Skeletal muscle tissue (tissue), 4 donors: ENCODE data around the gene GID4. TPM values are rescaled to one million over a fixed set of nuclear protein-coding genes. Genes with fewer than 3 reads are reported as not detected.

ENCODE experiments used
- H3K27ac ChIP-seq: one replicate; pipeline ENCODE4 v1.7.0; 2013; ENCODE audit warnings: mild to moderate bottlenecking, low read depth, low read length, inconsistent platforms
- H3K27me3 ChIP-seq, 3 donors: one replicate each; pipeline ENCODE4 v1.7.0; 2013; ENCODE audit warnings: low read length in 3 of 3; ENCODE audit not compliant: control insufficient read depth in 3 of 3, insufficient read depth in 3 of 3
- H3K36me3 ChIP-seq, 3 donors: one replicate each; pipeline ENCODE4 v1.7.0; 2013; ENCODE audit warnings: low read length in 3 of 3; ENCODE audit not compliant: control insufficient read depth in 3 of 3, insufficient read depth in 3 of 3
- H3K4me1 ChIP-seq, 3 donors: one replicate each; pipeline ENCODE4 v1.7.0; 2013; ENCODE audit warnings: low read length in 3 of 3, mild to moderate bottlenecking in 3 of 3; ENCODE audit not compliant: control insufficient read depth in 3 of 3, insufficient read depth in 3 of 3
- H3K4me3 ChIP-seq, 3 donors: one replicate each; pipeline ENCODE4 v1.7.0; 2013; ENCODE audit warnings: low read length in 3 of 3
- H3K9ac ChIP-seq, 3 donors: one replicate each; pipeline ENCODE4 v1.7.0; 2013; ENCODE audit warnings: low read length in 3 of 3, mild to moderate bottlenecking in 3 of 3, moderate library complexity in 2 of 3, low read depth in 1 of 3
- H3K9me3 ChIP-seq, 3 donors: one replicate each; pipeline ENCODE4 v1.7.0; 2013; ENCODE audit warnings: low read length in 3 of 3; ENCODE audit not compliant: control insufficient read depth in 3 of 3
- total RNA-seq: library from RNA; depleted of rRNA; stranded (reverse); fragments of >200 nt; gene quantifications from one replicate; pipeline ENCODE4 v1.2.3, GENCODE V29; 2014
- donor health status: Osteomylitis.

Gene GID4
- total RNA-seq, 1 donor from 2014 or later, result 5.2 TPM

DNA sequence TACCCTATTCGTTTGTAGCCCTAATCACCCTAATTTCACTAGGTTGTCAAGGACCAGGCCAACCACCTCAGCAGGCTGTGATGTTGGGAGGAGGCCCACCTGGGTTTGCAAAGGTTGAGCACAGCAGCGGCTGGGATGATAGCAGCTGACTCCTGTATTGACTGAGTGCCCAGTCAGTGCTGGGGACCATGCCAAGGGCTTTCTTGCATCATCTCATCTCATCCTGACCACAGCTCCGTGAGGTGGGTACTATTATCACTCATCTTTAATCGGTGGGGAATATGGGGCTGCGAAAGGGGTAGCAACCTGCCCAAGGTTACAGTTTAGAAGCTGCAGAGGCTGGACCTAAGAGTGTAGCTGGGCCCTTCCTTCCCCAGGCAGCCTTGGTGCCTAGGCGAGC lies 11.9 kb upstream of the GID4 start:
- peaks cover 2 to 15% (median 4%) of the 10 kb centered on the region in 3 donors for H3K36me3 ChIP-seq
- H3K27ac ChIP-seq, result peak overlapping the region; percentile 34
- no peaks in the 10 kb centered on the region for H3K9me3 ChIP-seq
- peak overlapping the region in 1 of 3 donors; percentile 40 for H3K9ac ChIP-seq
- H3K27me3 ChIP-seq, result no peaks in the 10 kb centered on the region
- H3K4me1 ChIP-seq, result peaks cover 25 to 42% (median 26%) of the 10 kb centered on the region in 3 donors
- H3K4me3 ChIP-seq, result no peak overlapping the region

DNA sequence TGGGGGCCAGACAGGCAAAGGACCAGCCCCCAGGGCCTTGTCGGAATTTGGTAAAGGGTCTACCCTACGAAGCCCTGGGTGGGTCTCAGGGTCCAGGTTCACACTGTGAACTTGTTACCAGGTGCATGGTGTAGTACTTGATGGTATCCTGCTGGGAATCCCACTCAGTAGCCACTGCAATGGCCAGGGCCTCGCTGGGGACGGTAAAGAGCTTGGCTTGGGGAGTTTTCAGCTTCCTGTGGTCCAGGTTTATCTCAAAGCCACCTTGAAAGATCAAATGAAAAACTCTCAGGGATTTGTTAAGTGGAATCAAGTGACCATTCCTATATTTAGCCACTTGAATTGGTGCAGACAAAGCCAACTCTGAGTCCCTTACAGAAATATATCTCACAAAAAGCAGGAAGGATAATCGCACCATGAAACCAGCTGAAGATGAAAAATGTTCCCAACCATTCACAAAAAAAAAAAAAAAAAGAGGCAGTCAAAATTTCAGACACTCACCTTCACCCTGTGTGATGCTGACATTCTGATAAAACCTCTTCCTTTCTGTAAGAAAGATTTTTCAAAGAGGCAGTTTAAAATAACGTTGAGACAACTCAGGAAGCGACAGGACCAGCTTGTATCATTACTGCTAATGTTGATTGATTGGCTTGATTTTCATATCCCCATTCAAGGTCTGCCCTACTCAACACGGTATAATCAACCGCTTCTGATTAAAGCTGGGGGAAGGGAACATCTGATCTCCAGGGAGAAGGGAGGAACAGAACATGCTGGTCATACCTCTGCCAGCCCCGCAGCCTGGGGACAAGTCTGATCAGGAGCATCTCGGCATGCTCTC lies 10.9 kb upstream of the GID4 start:
- peaks cover 31 to 52% (median 34%) of the 10 kb centered on the region in 3 donors for H3K4me1 ChIP-seq
- peak overlapping the region; percentile 34 for H3K27ac ChIP-seq

DNA sequence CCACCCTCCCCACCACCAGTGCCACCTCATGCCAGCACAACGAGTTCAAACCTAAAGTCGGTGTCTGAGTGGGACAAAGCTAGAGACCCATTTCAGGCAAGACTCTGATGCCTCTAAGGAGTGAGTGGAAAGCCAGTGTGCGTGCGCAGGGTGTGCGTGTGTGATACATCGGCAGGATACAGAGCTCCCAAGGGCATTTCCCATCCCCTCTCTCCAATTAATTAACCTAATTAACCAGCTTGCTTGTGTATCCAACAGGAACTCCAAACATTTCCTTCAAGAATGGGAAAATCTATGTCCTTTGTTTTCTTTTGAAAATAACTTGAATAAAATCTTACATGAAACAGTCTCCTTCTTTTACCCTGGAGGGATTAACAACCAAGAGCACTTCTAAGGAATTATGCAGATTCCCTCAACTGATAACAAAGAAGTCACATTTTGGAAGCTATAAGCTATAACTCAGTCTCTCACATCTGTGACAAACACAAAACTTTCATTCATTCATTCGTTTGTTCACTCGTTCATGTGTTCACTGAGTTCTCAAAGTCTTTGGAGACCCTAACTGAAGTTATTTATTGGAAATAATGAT lies 10.2 kb upstream of the GID4 start:
- peaks cover 2 to 11% (median 4%) of the 10 kb centered on the region in 3 donors for H3K36me3 ChIP-seq
- H3K27ac ChIP-seq, result peak overlapping the region; percentile 34
- no peaks in the 10 kb centered on the region for H3K27me3 ChIP-seq
- H3K4me3 ChIP-seq, result peak overlapping the region in 1 of 3 donors; percentile 23
- H3K9ac ChIP-seq, result peak overlapping the region in 1 of 3 donors; percentile 57
- H3K4me1 ChIP-seq, result peaks cover 33 to 52% (median 34%) of the 10 kb centered on the region in 3 donors
- no peaks in the 10 kb centered on the region for H3K9me3 ChIP-seq

More for the DNA sequence above, 10.9 kb upstream of the GID4 start:
- Histone ChIP-seq H3K9me3 (no peaks in the 10 kb centered on the region), H3K9ac (peak overlapping the region in 2 of 3 donors; percentile 29 to 57), H3K4me3 (peak overlapping the region in 1 of 3 donors; percentile 41), H3K36me3 (peaks cover 2 to 15% (median 4%) of the 10 kb centered on the region in 3 donors), H3K27me3 (no peaks in the 10 kb centered on the region)

DNA sequence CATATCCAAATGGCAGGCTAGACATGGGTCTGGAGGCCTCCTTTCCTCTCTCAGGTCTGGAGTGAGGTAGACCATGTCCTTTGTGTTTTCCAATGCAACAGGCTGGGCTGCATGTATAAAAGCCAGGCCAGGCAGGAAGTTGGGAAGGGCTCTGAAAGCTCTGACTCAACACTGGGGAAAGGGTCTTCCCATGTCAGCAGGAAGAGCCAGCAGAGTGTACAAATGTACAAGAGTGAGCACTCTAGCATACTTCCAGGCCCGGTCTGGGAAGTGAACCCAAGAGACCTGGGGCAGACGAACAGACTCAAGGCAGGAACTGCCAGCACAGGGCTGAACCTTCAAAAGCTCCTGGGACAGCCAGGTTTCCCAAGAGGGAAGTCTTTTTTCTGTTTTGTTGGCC lies 7.3 kb upstream of the GID4 start:
- Histone ChIP-seq H3K9me3 (no peaks in the 10 kb centered on the region), H3K4me3 (no peak overlapping the region), H3K36me3 (no peaks in the 10 kb centered on the region), H3K9ac (peak overlapping the region in 1 of 3 donors; percentile 40), H3K4me1 (peaks cover 28 to 39% (median 30%) of the 10 kb centered on the region in 3 donors), H3K27ac (peak overlapping the region; percentile 37), H3K27me3 (no peaks in the 10 kb centered on the region)

DNA sequence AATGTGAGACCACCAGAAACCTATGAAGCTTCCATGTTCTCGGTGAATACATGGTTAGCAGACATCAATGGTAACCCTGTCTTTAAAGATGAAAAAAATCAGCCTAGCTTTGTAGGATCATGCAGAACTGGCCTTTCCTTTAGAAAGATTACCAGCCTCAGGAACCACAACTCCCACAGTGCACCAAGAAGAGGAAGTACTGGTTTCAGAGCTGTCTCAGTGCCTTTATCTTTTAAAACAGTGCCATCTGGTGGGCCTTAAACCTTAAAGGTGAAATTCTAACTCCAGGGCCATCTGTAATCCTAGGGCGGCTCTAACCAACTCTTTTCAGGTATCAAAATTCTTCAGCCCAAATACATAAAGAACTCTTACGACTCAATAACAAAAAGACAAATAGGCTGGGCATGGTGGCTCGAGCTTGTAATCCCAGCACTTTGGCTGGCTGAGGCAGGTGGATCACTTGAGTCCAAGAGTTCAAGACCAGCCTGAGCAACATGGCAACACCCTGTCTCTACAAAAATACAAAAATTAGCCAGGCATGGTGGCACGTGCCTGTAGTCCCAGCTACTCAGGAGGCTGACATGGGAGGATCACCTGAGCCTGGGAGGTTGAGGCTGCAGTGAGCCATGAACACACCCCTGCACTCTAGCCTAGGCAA lies 5.6 kb upstream of the GID4 start:
- Histone ChIP-seq H3K27me3 (no peaks in the 10 kb centered on the region), H3K4me3 (no peak overlapping the region), H3K9me3 (no peaks in the 10 kb centered on the region), H3K4me1 (peaks cover 24 to 34% (median 28%) of the 10 kb centered on the region in 3 donors), H3K9ac (peak overlapping the region in 1 of 3 donors; percentile 9), H3K27ac (no peak overlapping the region), H3K36me3 (no peaks in the 10 kb centered on the region)

DNA sequence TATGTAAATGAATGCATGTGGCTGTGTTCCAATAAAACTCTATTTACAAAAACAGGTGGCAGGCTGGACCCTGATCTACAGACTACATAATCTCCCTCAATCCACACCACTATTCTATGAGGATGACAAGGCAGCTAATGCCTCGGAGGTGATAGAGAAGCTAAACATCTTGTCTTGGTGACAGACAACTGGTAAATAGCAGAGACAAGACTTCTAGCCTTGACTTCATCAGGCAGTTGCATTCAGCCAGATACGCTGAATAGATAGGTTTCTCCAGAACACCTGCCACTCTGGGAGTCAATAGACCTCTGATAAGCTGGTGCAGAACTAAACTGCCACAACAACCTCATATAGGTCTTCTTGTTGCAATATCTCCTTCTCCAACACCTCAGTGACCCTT lies 3.5 kb upstream of the GID4 start:
- no peaks in the 10 kb centered on the region for H3K36me3 ChIP-seq
- H3K4me3 ChIP-seq, result no peak overlapping the region
- H3K9me3 ChIP-seq, result no peaks in the 10 kb centered on the region
- H3K4me1 ChIP-seq, result peaks cover 27 to 39% (median 33%) of the 10 kb centered on the region in 3 donors
- H3K9ac ChIP-seq, result no peak overlapping the region
- H3K27ac ChIP-seq, result no peak overlapping the region
- no peaks in the 10 kb centered on the region for H3K27me3 ChIP-seq

DNA sequence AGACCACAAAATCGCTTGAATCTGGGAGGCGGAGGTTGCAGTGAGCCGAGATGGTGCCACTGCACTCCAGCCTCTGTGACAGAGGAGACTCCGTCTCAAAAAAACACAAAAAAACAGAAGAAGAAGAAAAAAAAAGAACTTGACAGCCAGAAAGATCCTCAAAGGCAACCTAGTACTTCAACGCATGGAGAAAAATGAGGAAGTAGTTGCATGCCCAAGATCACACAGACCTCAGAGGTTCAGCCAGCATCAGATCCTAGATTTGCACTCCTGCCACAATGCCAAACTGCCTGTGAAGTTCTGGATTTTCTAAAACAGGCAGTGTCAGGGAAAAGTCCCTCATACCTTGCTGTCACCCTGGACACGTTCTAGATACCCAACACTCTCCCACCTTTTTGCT lies 1.7 kb upstream of the GID4 start:
- Histone ChIP-seq H3K27ac (no peak overlapping the region), H3K9me3 (no peaks in the 10 kb centered on the region), H3K36me3 (no peaks in the 10 kb centered on the region), H3K4me1 (peaks cover 31 to 45% (median 32%) of the 10 kb centered on the region in 3 donors), H3K9ac (no peak overlapping the region), H3K4me3 (no peak overlapping the region), H3K27me3 (no peaks in the 10 kb centered on the region)

DNA sequence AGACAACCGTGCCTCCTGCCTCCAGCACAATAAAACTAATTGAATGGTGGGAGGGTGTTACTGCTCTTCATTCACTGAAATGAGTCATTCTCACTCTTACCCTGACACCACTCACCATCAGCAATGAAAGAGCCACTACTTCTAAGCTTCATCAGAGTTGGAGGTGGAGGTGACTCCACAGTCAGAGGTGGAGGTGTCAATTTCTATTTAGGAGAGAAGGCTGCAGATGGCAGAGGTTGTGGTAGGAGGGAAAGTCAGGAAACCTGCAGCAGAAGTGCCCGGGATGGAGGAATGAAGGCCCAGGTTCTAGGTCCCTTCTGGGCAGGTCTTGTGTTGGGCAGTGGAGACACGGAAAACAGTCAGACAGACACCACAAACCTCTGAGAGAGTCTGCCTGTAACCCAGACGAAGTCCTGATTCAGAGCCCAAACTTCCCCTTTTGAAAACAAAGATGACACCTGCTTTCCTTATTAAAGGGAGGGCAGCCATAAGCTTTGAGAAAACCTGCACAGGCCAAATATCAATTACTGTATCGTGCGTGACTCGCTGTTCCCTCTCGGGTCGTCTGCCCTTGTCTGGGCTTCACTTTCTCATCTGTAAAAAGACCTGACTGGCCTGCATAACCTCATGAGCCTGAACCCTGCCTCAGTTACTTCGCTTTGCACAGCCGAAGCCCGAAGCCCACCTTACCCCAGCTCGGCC lies 908 bp upstream of the GID4 start:
- H3K27ac ChIP-seq, result peak overlapping the region; percentile 83
- no peaks in the 10 kb centered on the region for H3K9me3 ChIP-seq
- peaks cover 27 to 45% (median 29%) of the 10 kb centered on the region in 3 donors for H3K4me1 ChIP-seq
- peak overlapping the region; percentile 81 to 95 (median 91) for H3K9ac ChIP-seq
- peaks cover 0 to 2% (median 0%) of the 10 kb centered on the region in 3 donors for H3K36me3 ChIP-seq
- peak overlapping the region; percentile 92 to 96 (median 96) for H3K4me3 ChIP-seq
- no peaks in the 10 kb centered on the region for H3K27me3 ChIP-seq

DNA sequence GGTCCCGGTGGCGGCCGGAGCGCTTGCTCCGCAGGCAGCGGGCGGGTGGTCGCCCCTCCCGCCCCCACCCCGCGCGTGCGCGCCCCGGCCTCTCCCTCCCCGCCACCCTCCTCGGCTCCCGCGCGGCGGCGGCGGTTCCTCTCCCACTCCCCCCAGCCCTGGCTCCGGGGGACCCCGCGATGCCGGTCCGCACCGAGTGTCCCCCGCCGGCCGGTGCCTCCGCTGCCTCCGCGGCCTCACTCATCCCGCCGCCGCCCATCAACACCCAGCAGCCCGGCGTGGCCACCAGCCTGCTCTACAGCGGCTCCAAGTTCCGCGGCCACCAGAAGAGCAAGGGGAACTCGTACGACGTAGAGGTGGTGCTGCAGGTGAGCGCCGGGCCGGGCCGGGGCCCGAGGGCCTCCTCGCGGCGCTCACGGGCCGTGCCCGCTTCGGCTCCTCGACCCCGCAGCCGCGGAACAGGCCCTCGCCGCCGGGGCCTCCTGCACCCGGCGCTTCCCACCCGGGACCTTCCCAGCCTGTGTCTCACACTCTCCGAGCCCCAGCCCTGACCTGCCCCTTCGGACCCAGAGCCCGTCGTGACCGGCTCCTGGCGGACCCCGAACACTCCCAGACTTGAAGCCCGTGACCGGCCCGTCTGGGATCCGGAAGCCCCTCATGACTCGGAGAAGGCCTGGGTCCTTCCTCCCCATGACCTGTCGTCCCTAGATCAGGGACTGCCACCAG lies 490 bp downstream of the GID4 start:
- no peaks in the 10 kb centered on the region for H3K9me3 ChIP-seq
- peak overlapping the region; percentile 83 for H3K27ac ChIP-seq
- H3K27me3 ChIP-seq, result no peaks in the 10 kb centered on the region
- H3K9ac ChIP-seq, result peak overlapping the region; percentile 85 to 88 (median 85)
- peak overlapping the region; percentile 76 to 87 (median 78) for H3K4me3 ChIP-seq
- H3K4me1 ChIP-seq, result peaks cover 26 to 51% (median 31%) of the 10 kb centered on the region in 3 donors
- H3K36me3 ChIP-seq, result peaks cover 0 to 2% (median 0%) of the 10 kb centered on the region in 3 donors
